Measurements from ENCODE around the gene BFSP1.
A peak's percentile ranks its signal among the peaks of the same experiment; 100 is the strongest.

BFSP1 gene

DNA sequence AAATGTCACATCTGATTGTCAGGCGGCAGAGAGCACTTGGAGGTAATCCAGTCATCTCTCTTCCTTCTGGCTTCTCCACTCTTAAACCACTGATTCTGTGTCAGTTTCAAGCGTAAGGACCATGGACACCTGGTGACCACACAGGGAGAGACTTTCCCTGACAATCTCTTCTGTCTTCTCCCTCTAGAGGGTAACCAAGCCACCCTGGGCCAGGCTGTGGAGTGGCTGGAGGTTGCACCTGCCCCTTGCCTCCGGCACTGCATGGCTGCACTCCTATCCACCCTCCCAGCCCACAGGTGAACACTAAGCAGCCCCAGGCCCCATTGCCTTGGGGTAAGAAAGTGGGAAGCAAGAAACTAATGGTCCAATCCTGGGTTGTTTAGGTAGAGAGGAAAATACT is 78.7 kb downstream of the BFSP1 start:
- Mint-ChIP-seq H3K36me3 (no peaks in the 10 kb centered on the region), H3K4me1 (no peaks in the 10 kb centered on the region), H3K4me3 (no peak overlapping the region), H3K9me3 (no peaks in the 10 kb centered on the region), H3K27ac (no peak overlapping the region)
- ATAC-seq, result peak; percentile 21
- DNase-seq (ENCODE audit: low spot score in 2 of 2), result no peak

DNA sequence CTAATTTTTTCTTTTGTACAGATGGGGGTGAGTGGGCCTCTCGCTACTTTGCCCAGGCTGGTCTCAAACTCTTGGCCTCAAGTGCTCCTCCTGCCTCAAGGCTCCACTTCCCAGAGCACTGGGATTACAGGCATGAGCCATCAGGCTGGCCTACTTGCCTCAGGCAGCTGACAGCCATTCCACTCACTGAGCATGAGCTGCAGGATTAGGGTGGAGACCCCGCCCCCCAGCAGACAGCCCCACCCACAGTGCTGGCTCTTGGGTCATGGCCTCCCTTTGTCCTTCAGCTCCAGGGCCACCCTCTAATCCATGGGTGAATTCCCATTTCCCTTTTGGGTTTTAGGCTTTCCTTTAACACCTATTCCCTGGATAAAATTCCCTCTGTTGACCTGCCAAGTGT is 82.1 kb downstream of the BFSP1 start:
- H3K4me1 Mint-ChIP-seq, result no peaks in the 10 kb centered on the region
- H3K36me3 Mint-ChIP-seq, result no peaks in the 10 kb centered on the region
- H3K4me3 Mint-ChIP-seq, result no peak overlapping the region
- no peak for ATAC-seq
- DNase-seq (ENCODE audit: low spot score in 2 of 2), result no peak
- no peak overlapping the region for H3K27ac Mint-ChIP-seq
- no peaks in the 10 kb centered on the region for H3K9me3 Mint-ChIP-seq

DNA sequence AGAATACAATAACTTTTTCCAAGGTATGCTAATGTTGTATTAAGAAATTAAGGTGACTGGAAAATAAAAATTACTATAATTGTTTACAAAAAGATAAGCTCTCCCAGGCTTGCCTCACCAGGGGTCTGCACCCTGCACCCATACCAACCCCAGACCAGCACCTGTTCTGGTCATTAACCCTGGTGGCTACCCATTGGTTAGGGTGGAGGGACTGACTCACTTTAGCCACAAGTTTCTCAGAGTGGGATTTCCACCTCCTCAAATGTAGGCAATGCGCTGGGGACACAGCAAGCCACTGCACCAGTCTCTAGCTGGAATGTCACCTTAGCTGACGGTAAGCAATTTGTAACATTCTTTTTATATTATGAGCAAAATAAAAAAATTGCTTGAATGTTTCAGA is 83.1 kb downstream of the BFSP1 start:
- no peak for ATAC-seq
- Mint-ChIP-seq H3K9me3 (no peaks in the 10 kb centered on the region), H3K27ac (no peak overlapping the region), H3K4me1 (no peaks in the 10 kb centered on the region), H3K36me3 (no peaks in the 10 kb centered on the region), H3K4me3 (no peak overlapping the region)
- no peak for DNase-seq (ENCODE audit: low spot score in 2 of 2)

DNA sequence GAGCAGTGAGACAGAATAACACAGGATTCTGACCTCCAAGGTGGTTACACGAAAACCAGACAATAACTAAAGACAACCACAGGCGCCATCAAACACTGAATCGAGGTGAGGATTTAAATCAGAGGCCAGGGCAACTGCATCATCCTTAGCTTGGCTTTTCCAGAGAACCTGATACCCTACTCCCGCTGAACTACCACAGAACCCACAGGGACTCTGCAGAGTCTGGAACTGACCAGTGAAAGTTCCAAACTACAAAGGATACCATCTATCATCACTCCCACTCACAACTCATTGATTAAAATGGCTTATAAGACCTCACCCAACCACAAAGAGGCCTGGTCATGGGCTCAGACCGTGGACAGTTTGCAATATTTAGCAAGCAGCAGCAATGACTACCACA is 85.0 kb downstream of the BFSP1 start:
- H3K36me3 Mint-ChIP-seq, result no peaks in the 10 kb centered on the region
- no peak overlapping the region for H3K4me3 Mint-ChIP-seq
- H3K4me1 Mint-ChIP-seq, result no peaks in the 10 kb centered on the region
- no peak overlapping the region for H3K27ac Mint-ChIP-seq
- no peak for ATAC-seq
- no peak for DNase-seq (ENCODE audit: low spot score in 2 of 2)
- H3K9me3 Mint-ChIP-seq, result peaks cover 3% of the 10 kb centered on the region

DNA sequence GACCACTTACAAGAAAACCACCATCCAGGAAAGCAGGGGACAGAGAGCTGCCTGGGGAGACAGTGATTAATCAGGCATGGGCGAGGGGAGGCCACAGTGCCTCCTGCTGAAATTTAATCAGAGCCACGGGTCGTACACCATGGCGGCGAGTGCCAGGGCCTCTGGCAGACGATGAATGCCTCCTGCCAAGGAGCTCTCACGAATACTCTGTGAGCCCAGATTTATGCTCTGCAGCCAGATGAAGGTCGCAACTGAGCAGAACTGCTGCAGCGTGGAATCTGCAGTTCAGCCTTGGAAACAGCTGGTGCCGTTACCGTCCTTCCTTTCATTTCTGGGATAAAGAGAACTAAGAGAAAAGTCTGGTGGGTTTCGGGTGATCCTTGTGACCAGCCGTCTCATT is 85.6 kb downstream of the BFSP1 start:
- ATAC-seq (no peak), DNase-seq (ENCODE audit: low spot score in 2 of 2) (no peak)
- H3K4me3 Mint-ChIP-seq, result no peak overlapping the region
- peaks cover 3% of the 10 kb centered on the region for H3K9me3 Mint-ChIP-seq
- no peak overlapping the region for H3K27ac Mint-ChIP-seq
- H3K36me3 Mint-ChIP-seq, result no peaks in the 10 kb centered on the region
- no peaks in the 10 kb centered on the region for H3K4me1 Mint-ChIP-seq

DNA sequence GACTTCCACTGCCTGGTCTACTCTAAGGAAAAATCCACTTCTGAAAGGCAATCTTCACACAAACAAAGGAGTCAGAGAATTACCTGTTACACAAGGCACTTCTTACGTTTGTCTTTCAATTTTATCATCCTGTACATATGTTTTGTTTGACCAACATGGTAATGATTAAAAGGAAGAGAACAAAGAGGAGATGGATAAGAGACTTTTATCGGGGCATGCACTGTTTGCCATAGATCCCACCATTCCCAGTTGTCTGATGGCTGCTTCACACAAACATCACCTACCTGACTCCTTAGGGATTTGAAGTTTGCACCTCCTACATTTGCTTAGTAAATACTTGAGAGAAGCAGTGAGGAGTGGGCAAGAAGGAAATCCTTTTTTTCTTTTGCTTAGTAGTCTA is 87.1 kb downstream of the BFSP1 start:
- H3K36me3 Mint-ChIP-seq, result no peaks in the 10 kb centered on the region
- ATAC-seq (no peak), DNase-seq (ENCODE audit: low spot score in 2 of 2) (no peak)
- no peaks in the 10 kb centered on the region for H3K4me1 Mint-ChIP-seq
- H3K9me3 Mint-ChIP-seq, result peaks cover 3% of the 10 kb centered on the region
- H3K4me3 Mint-ChIP-seq, result no peak overlapping the region
- H3K27ac Mint-ChIP-seq, result no peak overlapping the region
